GM21825 (cell line): ENCODE data around the gene ZNF280C.

Experiments
- ATAC-seq: cut with Tn5 transposase; IDR thresholded peaks from one replicate; pipeline ENCODE4 v1.9.1; 2021; ENCODE audit warnings: mild to moderate bottlenecking, moderate library complexity; ENCODE audit not compliant: unreplicated experiment

Gene ZNF280C

DNA sequence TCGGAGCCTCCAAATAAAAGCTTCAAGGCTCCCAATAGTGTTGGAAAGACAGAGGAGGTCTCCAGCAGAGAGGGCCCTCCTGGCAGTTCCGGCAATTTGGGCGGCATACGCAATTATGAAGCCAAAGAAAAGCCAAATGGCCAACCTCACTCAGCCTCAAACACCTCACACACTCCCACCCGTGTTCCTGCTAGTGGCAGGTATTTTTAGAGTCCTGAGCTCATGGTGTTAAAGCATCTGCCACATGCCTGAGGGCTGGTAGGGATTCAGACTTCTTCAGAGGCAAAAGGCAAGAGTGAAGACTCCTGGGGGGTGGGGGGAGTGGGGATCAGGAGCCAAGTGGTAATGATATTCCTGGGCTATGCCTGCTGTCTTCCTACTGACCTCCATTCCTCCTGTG, 89.5 kb downstream of the ZNF280C start:
- no peak for ATAC-seq

DNA sequence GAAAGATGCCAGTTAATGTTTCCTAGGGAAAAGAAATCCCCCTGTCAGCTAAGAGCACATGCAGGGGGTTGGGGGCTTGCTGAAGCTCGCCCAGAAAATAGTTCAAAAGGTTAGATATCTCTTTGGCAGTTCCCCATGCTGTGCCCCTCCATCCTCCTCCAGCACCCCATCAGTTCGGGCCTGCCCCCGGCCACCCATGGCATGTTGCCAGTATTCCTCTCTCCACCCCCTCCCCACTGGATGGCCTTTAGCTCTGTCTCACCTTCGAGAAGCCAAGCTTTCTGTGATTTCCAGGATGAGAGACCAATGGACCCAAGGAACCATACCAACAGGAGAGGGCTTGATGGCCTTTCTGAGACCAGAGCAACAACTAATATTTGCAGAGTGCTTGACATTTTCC, 91.8 kb downstream of the ZNF280C start:
- ATAC-seq, result no peak

DNA sequence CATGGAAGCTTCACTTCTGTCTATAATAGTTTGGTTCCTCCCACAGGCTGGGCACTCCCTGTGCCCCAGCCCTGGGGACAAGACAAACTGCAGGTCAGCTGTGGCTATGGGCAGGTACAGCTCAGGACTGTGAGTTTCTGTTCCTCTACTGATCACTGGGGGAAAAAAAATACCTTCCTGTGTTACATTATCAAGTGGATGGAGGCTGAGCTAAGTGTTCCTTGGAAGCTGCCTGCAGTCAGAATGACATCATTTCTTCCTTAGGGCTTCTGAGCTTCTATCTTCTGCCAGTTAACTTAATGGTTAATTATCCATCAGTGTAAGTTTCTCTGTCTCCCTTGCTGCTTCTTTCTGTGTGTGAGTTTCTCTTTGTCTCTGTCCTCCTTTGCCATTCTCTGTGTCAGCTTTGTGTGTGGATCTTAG, 92.3 kb downstream of the ZNF280C start:
- ATAC-seq, result peak; percentile 80

DNA sequence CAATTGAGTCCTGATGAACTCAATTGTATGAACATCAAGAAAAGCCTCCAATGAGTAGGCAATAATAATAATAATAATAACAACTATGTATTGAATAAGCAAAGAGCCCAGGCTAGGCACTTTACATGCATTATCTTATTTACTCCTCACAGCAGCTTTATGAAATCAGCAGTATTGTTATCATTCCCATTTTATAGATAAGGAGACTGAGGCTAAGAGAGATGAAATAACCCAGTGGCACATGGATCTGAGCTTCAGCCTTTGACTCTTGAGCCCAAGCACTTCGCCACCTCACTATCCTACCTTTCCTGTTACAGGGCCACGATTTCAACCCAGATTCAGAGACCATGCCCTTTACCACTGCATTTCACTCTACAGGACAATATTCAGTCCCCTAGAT, 93.8 kb downstream of the ZNF280C start:
- ATAC-seq, result no peak

DNA sequence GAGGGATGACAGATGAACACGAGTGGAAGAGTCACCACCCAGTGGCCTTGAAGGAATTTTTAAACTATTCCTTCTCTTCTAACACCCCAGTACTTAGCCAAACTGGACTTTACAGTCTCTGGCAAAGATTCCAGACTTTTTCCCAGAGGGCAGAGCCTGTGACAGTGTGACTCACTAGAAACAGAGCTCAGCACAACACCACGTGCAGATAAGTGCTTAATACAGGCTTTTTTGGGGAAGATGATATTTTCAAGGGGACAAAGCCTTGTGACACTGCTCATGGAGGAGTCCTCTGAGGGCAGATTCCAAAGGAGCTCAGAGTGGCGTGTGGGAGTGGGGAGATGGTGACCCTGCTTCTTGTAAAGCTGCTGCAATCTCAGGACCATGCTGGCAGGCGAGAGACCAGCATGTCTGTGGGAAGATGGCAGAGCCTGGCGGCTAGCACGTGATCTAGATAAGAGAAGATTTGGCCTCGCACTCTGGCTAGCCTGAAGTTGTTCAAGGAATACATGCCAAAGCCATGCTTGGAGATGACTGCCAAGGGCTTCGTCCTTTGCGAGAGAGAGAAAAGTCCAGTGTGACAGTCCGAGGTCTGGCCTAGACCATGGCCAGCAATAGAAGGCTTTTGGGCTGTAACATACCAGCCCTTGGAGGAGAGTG, 94.5 kb downstream of the ZNF280C start:
- ATAC-seq, result no peak

DNA sequence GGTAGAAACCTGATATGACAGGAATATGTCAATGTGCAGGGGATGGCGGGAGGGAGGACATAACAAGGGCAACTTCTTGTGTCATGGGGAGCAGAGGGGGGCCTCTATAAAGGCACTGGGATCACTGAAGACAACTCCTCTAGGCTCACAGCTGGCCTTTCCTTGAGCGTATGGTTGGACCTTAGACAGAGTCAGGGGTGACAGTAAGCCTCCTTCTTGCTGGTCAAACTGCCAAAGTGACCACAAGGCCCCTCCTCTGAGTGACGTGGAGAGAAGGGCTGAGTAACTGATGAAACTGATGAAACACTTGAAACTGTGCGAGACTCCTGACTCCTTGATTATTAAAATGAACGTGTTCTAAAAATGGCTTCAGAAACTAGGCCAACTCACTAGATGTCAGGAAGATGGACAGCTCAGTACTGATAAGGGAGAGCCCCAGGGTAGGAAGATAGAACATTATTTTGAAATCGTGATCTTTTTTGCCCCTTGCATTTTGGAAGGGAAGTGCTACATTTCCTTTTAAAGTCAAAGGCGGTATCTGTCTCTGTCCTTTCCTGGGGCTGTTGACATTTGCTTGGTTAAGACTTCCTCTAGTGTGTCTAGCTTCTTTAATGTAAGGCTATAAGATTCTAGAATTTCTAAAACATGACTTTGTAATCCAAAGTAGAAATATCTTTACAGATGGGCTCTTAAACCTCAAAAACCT, 95.4 kb downstream of the ZNF280C start:
- peak; percentile 36 for ATAC-seq

DNA sequence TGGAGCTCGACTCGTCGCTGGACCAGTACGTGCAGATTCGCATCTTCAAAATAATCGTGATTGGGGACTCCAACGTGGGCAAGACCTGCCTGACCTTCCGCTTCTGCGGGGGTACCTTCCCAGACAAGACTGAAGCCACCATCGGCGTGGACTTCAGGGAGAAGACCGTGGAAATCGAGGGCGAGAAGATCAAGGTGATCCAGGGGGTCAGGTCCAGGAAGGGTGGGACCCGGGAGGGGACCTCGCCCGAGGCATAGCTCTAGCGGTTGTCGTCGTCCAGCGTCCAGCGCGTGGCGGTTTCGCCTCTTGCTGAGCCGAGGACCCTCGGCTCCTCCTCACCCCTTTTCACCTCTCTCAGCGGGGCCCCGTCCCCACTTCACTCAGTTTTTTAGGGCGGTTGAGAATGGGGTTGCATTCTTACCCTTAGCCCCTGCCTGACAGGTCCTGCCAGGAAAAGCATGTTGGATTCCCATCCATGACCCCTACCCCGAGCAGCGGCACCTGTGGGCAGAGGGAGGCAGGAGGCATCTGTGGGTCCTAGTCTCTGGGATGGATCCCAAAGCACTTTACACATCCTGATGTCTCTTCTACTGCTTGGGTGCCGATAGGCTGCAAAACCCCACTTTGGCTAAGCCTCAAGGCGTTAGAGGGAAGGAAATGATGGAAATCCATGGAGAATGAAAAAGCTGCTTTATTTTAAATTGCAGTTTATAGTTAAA, 96.4 kb downstream of the ZNF280C start:
- ATAC-seq, result no peak

DNA sequence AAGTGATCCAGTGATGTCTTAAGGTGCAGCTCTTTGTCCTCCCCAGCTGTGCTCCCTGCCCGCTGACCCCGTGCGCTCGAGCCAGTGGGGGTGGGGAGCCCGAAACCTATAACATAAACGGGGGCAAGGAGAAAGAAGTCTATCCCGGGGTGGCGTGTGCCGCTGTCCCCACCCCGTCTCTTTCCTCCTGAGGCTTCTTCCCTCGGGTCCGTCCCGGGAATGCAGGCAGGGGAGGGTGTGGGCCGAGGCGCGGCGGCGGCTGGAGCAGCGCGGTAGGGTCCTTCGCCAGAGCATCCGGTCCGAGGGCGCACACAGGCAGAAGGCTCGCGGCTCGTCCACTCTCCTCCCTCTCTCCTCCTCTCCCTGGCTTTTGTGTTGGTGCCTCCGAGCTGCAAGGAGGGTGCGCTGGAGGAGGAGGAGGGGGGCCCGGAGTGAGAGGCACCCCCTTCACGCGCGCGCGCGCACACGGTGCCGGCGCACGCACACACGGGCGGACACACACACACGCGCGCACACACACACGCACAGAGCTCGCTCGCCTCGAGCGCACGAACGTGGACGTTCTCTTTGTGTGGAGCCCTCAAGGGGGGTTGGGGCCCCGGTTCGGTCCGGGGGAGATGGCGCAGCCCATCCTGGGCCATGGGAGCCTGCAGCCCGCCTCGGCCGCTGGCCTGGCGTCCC, 97.1 kb downstream of the ZNF280C start, which contains the start of gene RAB33A:
RAB33A (plus strand) TSS at position 517 of the 681 bp plus-strand sequence; CDS start at position 618, 101 bp downstream.
- no peak for ATAC-seq

DNA sequence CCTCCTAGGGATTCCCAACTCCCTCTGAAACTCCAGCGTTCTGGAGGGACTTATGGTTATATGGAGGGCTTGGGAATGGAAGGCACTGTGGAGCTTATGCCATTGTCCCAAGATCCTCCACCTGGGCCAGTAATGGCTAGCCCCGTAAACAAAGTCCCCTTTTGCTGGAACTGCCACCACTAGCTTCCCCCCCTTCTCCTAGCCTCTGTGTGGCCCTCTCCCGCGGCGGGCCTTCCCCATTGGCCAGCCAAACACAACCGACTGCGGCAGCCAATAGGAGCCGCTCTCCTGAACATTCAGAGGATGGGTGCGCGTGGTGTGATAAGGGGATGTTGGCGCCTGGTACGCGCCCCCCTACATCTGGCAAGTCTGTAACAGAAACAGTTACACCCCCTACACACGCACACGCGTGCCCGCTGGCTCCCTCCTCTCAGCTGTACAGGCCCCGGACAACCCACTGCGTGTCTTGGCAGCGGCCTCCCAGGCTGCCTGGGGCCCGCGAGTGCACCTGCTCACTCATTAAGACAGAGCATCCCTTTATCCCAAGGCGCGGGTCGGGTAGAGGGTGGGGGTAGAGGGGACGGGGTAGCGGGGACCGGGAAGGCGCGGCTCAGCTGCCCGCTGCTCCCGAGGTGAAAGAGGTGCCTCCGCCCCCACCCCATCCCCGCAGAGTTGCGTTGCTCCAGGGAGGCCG, 97.8 kb downstream of the ZNF280C start:
- ATAC-seq, result peak; percentile 63

DNA sequence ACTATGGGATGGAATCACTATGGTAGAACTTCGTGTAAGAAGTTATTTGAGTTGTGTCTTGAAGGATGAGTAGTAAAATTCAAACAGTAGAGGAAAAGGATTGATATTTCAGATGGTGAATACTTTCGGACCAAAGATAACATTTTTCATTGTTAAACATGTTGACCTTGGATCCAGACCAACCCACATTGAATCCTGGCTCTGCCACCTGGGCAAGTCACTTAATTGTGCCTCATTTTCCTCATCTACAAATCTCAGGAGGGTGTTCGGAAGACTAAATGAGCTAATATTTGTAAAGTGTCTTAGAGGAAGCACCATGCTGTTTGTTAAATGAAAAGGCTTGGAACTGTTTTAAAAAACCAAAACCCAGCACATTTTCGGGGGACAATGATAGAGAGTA, 101.7 kb downstream of the ZNF280C start:
- no peak for ATAC-seq

DNA sequence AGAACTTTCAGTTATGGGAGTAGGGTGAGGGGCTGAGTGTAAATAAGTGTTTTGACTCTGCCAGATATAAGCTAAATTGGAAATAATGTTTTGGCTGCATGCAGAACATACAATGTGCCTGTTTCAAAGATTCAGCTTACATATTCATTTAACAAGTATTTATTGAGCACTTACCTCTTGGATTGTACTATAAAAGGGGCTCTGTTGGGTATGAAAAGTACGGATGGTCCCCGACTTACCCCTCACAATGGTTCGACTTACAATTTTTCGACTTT, 102.3 kb downstream of the ZNF280C start:
- ATAC-seq, result no peak

DNA sequence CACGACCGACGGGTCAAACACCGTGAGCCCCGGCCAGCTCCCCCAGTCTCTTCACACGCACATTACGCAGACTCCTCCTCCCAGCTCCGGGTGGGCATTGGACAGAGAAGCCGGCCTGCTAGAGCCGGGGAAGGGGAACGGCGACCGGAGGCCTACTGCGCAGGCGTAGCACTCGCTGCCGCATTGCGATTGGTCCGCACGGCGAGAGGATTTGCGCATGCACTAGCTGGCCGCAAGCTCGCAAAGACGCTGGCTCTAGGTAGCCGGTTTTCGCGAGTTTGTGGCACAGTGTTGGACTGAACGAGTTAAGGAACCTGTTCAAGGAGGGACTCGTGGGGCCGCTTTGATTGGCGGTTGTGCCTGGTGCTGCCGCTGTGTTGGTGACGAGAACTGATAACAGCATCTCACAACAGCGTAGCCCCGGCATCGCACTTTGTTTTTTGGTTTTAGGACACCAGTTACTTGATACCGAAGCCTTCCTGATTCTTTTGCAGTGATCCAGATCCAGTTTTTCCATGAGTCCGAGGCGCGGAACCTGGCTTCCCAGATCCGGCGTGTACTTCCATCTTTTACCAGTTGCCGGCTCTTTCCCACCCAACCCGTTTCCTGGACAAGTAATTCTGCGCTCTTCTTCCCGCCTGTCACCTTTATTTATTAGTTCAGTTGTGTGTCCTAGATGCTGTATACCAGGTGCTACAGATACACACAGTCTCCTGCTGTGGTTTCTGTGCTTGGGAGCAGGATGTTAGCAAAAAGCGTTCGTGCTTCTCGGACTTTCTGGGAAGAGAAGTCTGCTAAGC, 102.8 kb downstream of the ZNF280C start, which contains the start of gene AIFM1:
AIFM1 (minus strand) TSS at position 139 of the 800 bp plus-strand sequence. CDS start 185 bp downstream, outside the sequence.
- ATAC-seq, result peak; percentile 85

DNA sequence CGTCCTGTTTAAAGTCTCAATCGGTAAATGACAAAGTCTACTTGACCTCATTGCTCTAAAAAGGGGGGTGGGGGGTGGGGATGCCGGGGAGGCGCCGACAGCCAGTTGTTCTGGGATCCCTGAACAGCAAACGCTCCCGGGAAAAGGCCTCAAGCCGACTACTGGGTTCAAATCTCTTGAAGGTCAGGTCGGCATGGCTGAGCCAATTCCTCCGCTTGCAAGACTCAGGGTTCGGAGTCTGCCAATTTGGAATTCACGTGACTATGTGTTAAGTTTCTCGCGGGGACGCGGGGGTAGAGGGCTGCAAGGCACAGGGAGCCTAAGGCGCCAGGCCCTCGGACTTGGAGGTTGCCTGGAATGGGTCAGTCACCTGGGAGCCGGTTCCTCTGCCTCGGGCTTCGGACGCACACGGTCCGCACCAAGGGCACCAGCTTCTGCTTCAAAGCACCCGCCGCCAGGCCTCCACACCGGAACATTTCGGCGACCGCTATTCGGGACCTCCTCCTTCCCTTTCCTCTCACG, 103.5 kb downstream of the ZNF280C start:
- no peak for ATAC-seq

DNA sequence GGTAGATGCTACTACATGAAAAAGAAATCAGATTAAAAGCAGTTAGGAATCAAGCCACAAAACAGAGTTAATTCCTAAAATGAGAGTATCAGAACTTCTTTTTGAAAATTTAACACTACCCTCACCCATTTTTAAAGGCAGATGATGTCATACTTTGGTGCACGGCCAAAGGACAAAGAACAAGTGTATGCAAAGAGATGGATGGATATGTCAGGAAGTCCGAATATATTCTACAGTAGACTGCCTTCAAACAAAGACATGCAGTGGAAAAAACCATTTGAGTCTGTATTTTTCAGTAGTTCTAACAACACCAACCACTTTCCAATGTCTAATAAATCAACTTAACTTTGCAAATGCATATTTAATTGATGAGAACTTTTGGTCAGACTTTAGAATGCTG, 105.3 kb downstream of the ZNF280C start:
- ATAC-seq, result no peak

DNA sequence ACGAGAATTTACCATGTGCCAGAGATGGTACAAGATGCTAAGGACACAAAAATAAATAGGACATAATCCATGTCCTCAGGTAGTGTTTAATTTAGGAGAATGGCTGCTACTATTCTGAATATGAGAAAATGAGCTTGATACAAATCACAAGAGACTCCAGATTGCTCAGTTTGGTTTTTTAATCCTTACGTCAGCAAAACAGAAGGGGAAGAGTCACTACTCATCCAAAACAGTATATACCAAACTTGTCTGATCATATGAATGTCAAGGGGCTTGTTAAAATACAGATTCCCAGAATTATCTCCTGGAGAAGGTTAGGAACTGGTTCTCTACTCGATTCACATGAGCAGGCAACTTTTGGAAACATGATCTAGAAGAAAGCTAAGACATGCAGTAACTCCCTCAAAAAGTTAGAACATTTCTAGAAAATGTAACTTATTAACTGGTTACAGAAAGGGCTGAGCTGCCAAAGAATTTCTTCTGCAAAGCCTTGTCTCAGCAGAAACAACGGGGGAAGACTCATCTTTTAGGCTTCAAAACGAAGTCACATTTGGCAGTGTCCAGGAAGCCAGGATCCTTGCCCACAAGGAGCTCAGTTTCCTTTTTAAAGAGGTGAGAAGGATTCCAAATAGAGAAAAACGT, 106.5 kb downstream of the ZNF280C start:
- ATAC-seq, result no peak

DNA sequence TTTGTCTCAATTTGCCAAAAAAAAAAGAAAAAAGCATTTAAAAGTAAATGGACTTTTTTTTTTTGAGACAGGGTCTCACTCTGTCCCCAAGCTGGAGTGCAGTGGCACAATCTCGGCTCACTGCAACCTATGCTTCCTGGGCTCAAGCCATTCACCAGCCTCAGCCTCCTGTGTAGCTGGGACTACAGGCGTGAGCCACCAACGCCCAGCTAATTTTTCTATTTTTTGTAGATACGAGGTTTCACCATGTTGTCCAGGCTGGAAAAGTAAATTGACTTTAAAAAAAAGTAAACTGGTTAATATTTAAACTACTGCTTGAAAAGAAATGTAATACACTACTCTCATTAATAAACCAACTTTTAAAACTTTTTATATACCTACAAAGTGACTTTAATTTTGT, 108.9 kb downstream of the ZNF280C start:
- no peak for ATAC-seq

DNA sequence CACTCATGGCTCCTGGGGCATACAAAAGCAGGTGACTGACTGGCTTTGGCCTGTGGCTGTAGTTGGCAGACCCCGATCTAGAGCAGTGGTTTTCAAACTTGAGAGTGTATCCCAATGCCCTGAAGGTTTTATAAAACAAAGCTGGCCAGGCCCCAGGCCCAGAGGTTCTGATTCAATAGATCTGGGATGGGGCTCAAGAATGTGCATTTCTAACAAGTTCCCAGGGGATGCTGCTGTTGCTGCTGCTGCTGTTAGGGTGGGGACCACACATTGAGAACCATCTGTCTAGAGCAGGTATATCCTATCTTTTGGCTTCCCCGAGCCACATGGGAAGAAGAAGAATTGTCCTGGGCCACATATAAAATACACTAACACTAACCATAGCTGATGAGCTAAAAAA, 110.4 kb downstream of the ZNF280C start:
- ATAC-seq, result no peak

DNA sequence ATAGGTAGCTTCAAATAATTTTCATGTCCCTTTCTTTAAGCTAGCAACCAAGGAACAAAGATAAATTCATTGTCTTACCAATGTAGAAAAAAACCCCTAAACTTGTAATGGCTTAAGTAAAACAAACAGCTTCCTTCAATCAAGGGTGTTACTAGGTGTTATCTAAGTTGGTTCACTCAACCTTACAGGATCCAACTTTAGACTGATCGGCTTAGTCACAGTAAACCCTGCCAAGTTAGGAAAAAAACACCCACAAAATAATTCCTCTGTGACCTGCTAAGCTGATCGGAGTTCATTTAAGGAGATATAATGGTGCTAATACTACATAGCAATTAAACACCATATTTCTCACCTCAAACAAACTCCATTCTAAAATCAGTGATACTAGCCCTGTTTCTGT, 113.1 kb downstream of the ZNF280C start:
- no peak for ATAC-seq
